ENCODE results near the gene MLPH.

The MLPH gene

GRCh38 chr2:237486819-237487448 is at the start of gene MLPH:
MLPH (plus strand) TSS chr2:237487251; CDS start chr2:237493427, 6,176 bp downstream.
- no peak for TF ChIP-seq CTCF (IDR thresholded peaks at IDR 0.05)

GRCh38 chr2:237437566-237437965 is 49.5 kb upstream of the MLPH start:
- no peak for TF ChIP-seq CTCF (IDR thresholded peaks at IDR 0.05)

GRCh38 chr2:237438080-237438940 is 48.7 kb upstream of the MLPH start:
- no peak for TF ChIP-seq CTCF (IDR thresholded peaks at IDR 0.05)

- TF ChIP-seq CTCF (IDR thresholded peaks at IDR 0.05), result no peak
Observed at GRCh38 chr2:237440819-237441281, 46.2 kb upstream of the MLPH start.

GRCh38 chr2:237441605-237442274 is 45.3 kb upstream of the MLPH start:
- no peak for TF ChIP-seq CTCF (IDR thresholded peaks at IDR 0.05)

GRCh38 chr2:237444071-237444470 is 43.0 kb upstream of the MLPH start:
- no peak for TF ChIP-seq CTCF (IDR thresholded peaks at IDR 0.05)

- TF ChIP-seq CTCF (IDR thresholded peaks at IDR 0.05), result no peak
Observed at GRCh38 chr2:237445611-237446337, 41.3 kb upstream of the MLPH start.

Data from LNCAP (cell line).